B cell (primary cell): ENCODE results near the gene THOP1. TPM values are rescaled to one million over a fixed set of nuclear protein-coding genes. Genes with fewer than 3 reads are reported as not detected.

Experiments
- ATAC-seq: fragments of 200-7000 bp; cut with Tn5 transposase; one replicate; pipeline ENCODE4 v1.10.0; 2021; ENCODE audit warnings: low read depth, mild to moderate bottlenecking, moderate number of reproducible peaks, moderate library complexity
- CTCF ChIA-PET: fragments of 350-600 bp; sonication (Branson Sonifier 250); formaldehyde crosslinking; loops from one replicate; lab custom pipeline; 2021; ENCODE audit warnings: antibody characterized with exemption, inconsistent platforms; lab: Charles Lee
- POLR2A ChIA-PET: fragments of 350-600 bp; sonication (Branson Sonifier 250); formaldehyde crosslinking; loops from one replicate; lab custom pipeline; 2021; ENCODE audit warnings: antibody characterized with exemption; lab: Charles Lee
- DNase-seq: peaks from one replicate; pipeline ENCODE4 v3.0.0; 2013
- H2AFZ ChIP-seq: 2 replicates; pipeline ENCODE4 v1.6.1; 2012; ENCODE audit warnings: mild to moderate bottlenecking, low read depth, low read length; ENCODE audit not compliant: insufficient read depth, poor library complexity, severe bottlenecking
- H3K27ac ChIP-seq, 2 donors: 1 replicate in 1 of 2; 2 replicates in 1 of 2; pipeline ENCODE4 v1.5.1; 2012 to 2013; ENCODE audit warnings: low read length in 2 of 2, mild to moderate bottlenecking in 2 of 2, moderate library complexity in 1 of 2
- H3K27me3 ChIP-seq, 4 experiments: fragments of 200-600 bp in 1 of 4; sonication (generic) in 1 of 4; replicated peaks in 1 of 4; 1 replicate in 2 of 4; 2 replicates in 2 of 4; pipeline versions ENCODE4 v1.6.1 to v1.7.0; 2013 to 2016; ENCODE audit warnings: low read length in 3 of 4, mild to moderate bottlenecking in 2 of 4, mixed read lengths in 1 of 4, moderate library complexity in 1 of 4; ENCODE audit not compliant: insufficient read depth in 4 of 4, control insufficient read depth in 3 of 4; ENCODE audit errors: control extremely low read depth in 1 of 4
- H3K36me3 ChIP-seq, 2 experiments: replicated peaks in 1 of 2; 1 replicate in 1 of 2; 2 replicates in 1 of 2; pipeline versions ENCODE4 v1.6.1 to v1.7.1; 2013; ENCODE audit warnings: low read length in 1 of 2; ENCODE audit not compliant: insufficient read depth in 2 of 2, control insufficient read depth in 1 of 2; ENCODE audit errors: control extremely low read depth in 1 of 2, extremely low read depth in 1 of 2
- H3K4me1 ChIP-seq, 2 donors: fragments of 200-600 bp in 1 of 2; sonication (generic) in 1 of 2; 1 replicate in 1 of 2; 2 replicates in 1 of 2; pipeline versions ENCODE4 v1.5.1 to v1.6.1; 2013 to 2017; ENCODE audit warnings: low read length in 2 of 2; ENCODE audit not compliant: control insufficient read depth in 2 of 2, insufficient read depth in 2 of 2
- H3K4me2 ChIP-seq: replicated peaks from 2 replicates; pipeline ENCODE3; 2012; ENCODE audit warnings: mild to moderate bottlenecking, low read depth, low read length; ENCODE audit not compliant: poor library complexity, severe bottlenecking
- H3K4me3 ChIP-seq, 5 experiments: fragments of 200-600 bp in 1 of 5; sonication (generic) in 1 of 5; 1 replicate in 3 of 5; 2 replicates in 2 of 5; pipeline versions ENCODE4 v1.5.1 to v1.7.0; 2011 to 2016; ENCODE audit warnings: low read length in 4 of 5, mild to moderate bottlenecking in 4 of 5, low read depth in 2 of 5, control low read depth in 1 of 5, moderate library complexity in 1 of 5; ENCODE audit not compliant: insufficient read depth in 1 of 5; ENCODE audit errors: control extremely low read depth in 1 of 5, extremely low read depth in 1 of 5
- H3K79me2 ChIP-seq: fragments of 200-600 bp; sonication (generic); one replicate; pipeline ENCODE4 v1.6.0; 2016; ENCODE audit warnings: low read length; ENCODE audit not compliant: control insufficient read depth, insufficient read depth
- H3K9ac ChIP-seq: fragments of 200-600 bp; sonication (generic); 2 replicates; pipeline ENCODE4 v1.6.1; 2017; ENCODE audit warnings: mild to moderate bottlenecking, low read length, moderate library complexity
- H3K9me3 ChIP-seq, 3 donors: one replicate each; pipeline versions ENCODE4 v1.6.1 to v1.7.1; 2013; ENCODE audit warnings: low read length in 2 of 3; ENCODE audit not compliant: control insufficient read depth in 2 of 3, insufficient read depth in 1 of 3; ENCODE audit errors: control extremely low read depth in 1 of 3
- H4K20me1 ChIP-seq: 2 replicates; pipeline ENCODE4 v1.6.0; 2012; ENCODE audit warnings: mild to moderate bottlenecking, low read length; ENCODE audit not compliant: insufficient read depth, control insufficient read depth, poor library complexity, severe bottlenecking
- H3K27ac Mint-ChIP-seq: one replicate; pipeline ENCODE4 v1.8.0; 2021; ENCODE audit warnings: mixed read lengths
- H3K27me3 Mint-ChIP-seq: one replicate; pipeline ENCODE4 v1.8.0; 2021; ENCODE audit warnings: mixed read lengths
- H3K4me1 Mint-ChIP-seq: one replicate; pipeline ENCODE4 v1.8.0; 2021; ENCODE audit warnings: mixed read lengths
- H3K4me3 Mint-ChIP-seq: one replicate; pipeline ENCODE4 v1.8.0; 2021; ENCODE audit warnings: mixed read lengths
- H3K9me3 Mint-ChIP-seq: one replicate; pipeline ENCODE4 v1.8.0; 2022; ENCODE audit warnings: mixed read lengths; ENCODE audit not compliant: insufficient read depth
- CTCF ChIP-seq: fragments of 200-600 bp; IDR thresholded peaks from one replicate; pipeline ENCODE4 v1.8.0; 2022; ENCODE audit warnings: antibody characterized with exemption, mild to moderate bottlenecking
- EZH2 ChIP-seq: IDR thresholded peaks from 2 replicates; pipeline ENCODE4 v1.6.1; 2012; ENCODE audit warnings: borderline replicate concordance, low read depth, mild to moderate bottlenecking, moderate library complexity, low read length; ENCODE audit not compliant: insufficient read depth, poor library complexity, severe bottlenecking
- WGBS: methylation state at CpG from one replicate; pipeline ENCODE4 v1.1.5; 2013; ENCODE audit warnings: missing lambda C conversion rate; ENCODE audit not compliant: insufficient coverage; 5-methylcytosine and 5-hydroxymethylcytosine counted together
- intact Hi-C: fragments of 100-400 bp; cut with micrococcal nuclease; formaldehyde crosslinking; loops from one replicate; pipeline ENCODE4 v1.10.0; 2022
- polyA plus RNA-seq: library from polyadenylated mRNA; depleted of rRNA; stranded (reverse); fragments of >200 nt; gene quantifications from 2 replicates; pipeline ENCODE4 v1.2.3, GENCODE V29; 2012
- total RNA-seq, 2 donors: library from RNA; stranded (reverse); fragments of 120-200 nt in 1 of 2; gene quantifications; 1 replicate in 1 of 2; 2 replicates in 1 of 2; pipeline versions ENCODE4 v1.2.3 to v1.2.4, GENCODE V29; 2013 to 2022

THOP1 gene
- total and polyA plus RNA-seq, 2 donors (not counting 1 experiment from before 2014, with no cell fraction given), result 54.3 to 56.4 TPM

DNA sequence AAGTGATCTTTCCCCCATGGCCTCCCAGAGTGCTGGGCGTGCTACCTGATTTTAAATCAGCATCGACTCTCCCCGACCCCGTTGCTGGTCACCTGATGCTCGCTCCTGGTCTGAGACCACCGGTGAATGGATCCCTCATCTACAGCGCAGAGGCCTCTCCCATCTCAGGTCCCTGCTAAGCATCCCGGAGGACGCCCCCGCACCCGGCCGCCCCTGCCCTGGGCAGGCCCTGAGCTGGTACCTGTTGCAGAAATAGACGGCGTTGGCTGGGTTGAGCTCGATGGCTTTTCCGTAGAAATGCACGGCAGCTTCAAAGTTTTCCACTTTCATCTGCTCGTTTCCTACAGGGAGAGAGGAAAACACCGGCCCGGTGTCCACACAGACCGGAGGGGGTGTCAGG, 20.4 kb upstream of the THOP1 start:
- Histone ChIP-seq H3K9ac (no peak overlapping the region), H4K20me1 (peaks cover 30% of the 10 kb centered on the region), H3K27me3 (no peaks in the 10 kb centered on the region), H2AFZ (no peak overlapping the region), H3K4me2 (no peak overlapping the region), H3K27ac (no peak overlapping the region), H3K4me3 (no peak overlapping the region), H3K79me2 (peaks cover 22% of the 10 kb centered on the region), H3K36me3 (peaks cover 0 to 71% of the 10 kb centered on the region in 2 experiments), H3K9me3 (no peaks in the 10 kb centered on the region), H3K4me1 (peaks cover 0 to under 1% of the 10 kb centered on the region in 2 donors)
- no peak overlapping the region for H3K27ac Mint-ChIP-seq
- intact Hi-C loops, result no loop called here
- H3K9me3 Mint-ChIP-seq, result no peaks in the 10 kb centered on the region
- H3K27me3 Mint-ChIP-seq, result no peaks in the 10 kb centered on the region
- no peak overlapping the region for H3K4me3 Mint-ChIP-seq
- CTCF ChIA-PET, result interaction anchor here (0.6 to 1.1 kb wide), 2 partner anchors 16 to 326 kb away, joined by 4 read pairs; no protein-coding TSS in a partner anchor
- H3K4me1 Mint-ChIP-seq, result no peaks in the 10 kb centered on the region
- DNase-seq (no peak), ATAC-seq (no peak)
- POLR2A ChIA-PET, result no interaction called here
- no peak for TF ChIP-seq CTCF
- TF ChIP-seq EZH2, result no peak
- WGBS, result 97% methylated on average over 18 of the region's 21 CpGs

DNA sequence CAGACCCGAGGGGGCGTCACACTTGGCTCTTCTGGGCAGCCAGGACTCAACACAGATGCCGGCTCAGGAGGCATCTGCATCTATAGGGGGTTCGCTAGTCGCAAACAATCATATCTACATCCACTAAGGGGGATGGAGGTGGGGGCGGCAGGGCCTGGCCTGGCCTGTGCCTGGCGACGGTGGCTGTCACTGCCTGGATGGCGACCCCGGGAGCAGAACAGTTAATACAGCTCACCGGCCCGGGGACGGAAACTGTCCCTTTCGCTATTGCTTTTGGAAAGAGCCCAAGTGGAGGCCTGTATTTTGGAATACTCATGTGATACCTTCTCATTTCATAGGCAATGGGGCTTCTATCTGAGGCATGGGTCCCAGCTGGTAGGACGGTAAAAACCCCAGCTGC, 19.9 kb upstream of the THOP1 start:
- ATAC-seq, result no peak

More for the DNA sequence above, 19.9 kb upstream of the THOP1 start:
- Histone ChIP-seq H3K36me3 (peaks cover 0 to 74% of the 10 kb centered on the region in 2 experiments), H3K79me2 (peaks cover 26% of the 10 kb centered on the region), H3K4me2 (no peak overlapping the region), H3K9me3 (no peaks in the 10 kb centered on the region), H2AFZ (no peak overlapping the region), H3K9ac (no peak overlapping the region), H3K4me1 (peaks cover 0 to 5% of the 10 kb centered on the region in 2 donors), H3K27ac (no peak overlapping the region), H3K4me3 (no peak overlapping the region), H4K20me1 (peaks cover 35% of the 10 kb centered on the region), H3K27me3 (no peaks in the 10 kb centered on the region)
- ChIA-PET CTCF (interaction anchor here (1.1 kb wide), 1 partner anchor 16 kb away, joined by 4 read pairs; no protein-coding TSS in a partner anchor), POLR2A (no interaction called here)
- intact Hi-C loops, result no loop called here
- Mint-ChIP-seq H3K4me1 (no peaks in the 10 kb centered on the region), H3K27ac (no peak overlapping the region), H3K9me3 (no peaks in the 10 kb centered on the region), H3K27me3 (no peaks in the 10 kb centered on the region), H3K4me3 (no peak overlapping the region)
- DNase-seq, result no peak
- TF ChIP-seq CTCF (no peak), EZH2 (no peak)
- 100% methylated on average over 8 of the region's 15 CpGs for WGBS
